H1 (cell line): ENCODE measurements around the gene JAKMIP1. TPM values are rescaled to one million over a fixed set of nuclear protein-coding genes. Genes with fewer than 3 reads are reported as not detected.
A peak's percentile ranks its signal among the peaks of the same experiment; 100 is the strongest.

Source experiments
- CTCF ChIA-PET: fragments of 300-600 bp; sonication (Branson Sonifier 250); formaldehyde crosslinking; loops from one replicate; lab custom pipeline; 2021; ENCODE audit not compliant: partially characterized antibody; lab: Charles Lee
- POLR2A ChIA-PET: fragments of 300-600 bp; sonication (Branson Sonifier 250); formaldehyde crosslinking; loops from one replicate; lab custom pipeline; 2021; ENCODE audit warnings: inconsistent platforms; ENCODE audit not compliant: partially characterized antibody; lab: Charles Lee
- DNase-seq, 2 experiments: peaks; one replicate each; pipeline versions ENCODE4 v3.0.0 to v3.0.0-alpha.2; 2010 to 2022; ENCODE audit warnings: low spot score in 2 of 2, low read depth in 1 of 2, mixed read lengths in 1 of 2
- FAIRE-seq: peaks from 2 replicates; lab custom pipeline; 2011; peaks lifted over from hg19 to GRCh38; lab: Jason Lieb, UNC
- H2AFZ ChIP-seq: 2 replicates; pipeline ENCODE4 v1.8.1; 2012; ENCODE audit warnings: low read length, inconsistent platforms
- H2AK5ac ChIP-seq: 2 replicates; pipeline ENCODE4 v1.6.1; 2013; ENCODE audit warnings: low read depth, low read length
- H2BK120ac ChIP-seq: replicated peaks from 2 replicates; pipeline ENCODE3; 2013; ENCODE audit warnings: low read depth, low read length, inconsistent platforms
- H2BK12ac ChIP-seq: 2 replicates; pipeline ENCODE4 v1.6.1; 2013; ENCODE audit warnings: low read depth, low read length
- H2BK15ac ChIP-seq: 2 replicates; pipeline ENCODE4 v1.6.1; 2013; ENCODE audit warnings: low read length
- H2BK20ac ChIP-seq: 2 replicates; pipeline ENCODE4 v1.6.1; 2013; ENCODE audit warnings: low read length
- H2BK5ac ChIP-seq: 2 replicates; pipeline ENCODE4 v1.6.1; 2013; ENCODE audit warnings: low read depth, low read length
- H3K14ac ChIP-seq: 2 replicates; pipeline ENCODE4 v1.6.1; 2013; ENCODE audit warnings: inconsistent platforms; ENCODE audit not compliant: insufficient read length
- H3K18ac ChIP-seq: 2 replicates; pipeline ENCODE4 v1.6.1; 2013; ENCODE audit warnings: low read length; ENCODE audit errors: extremely low read depth
- H3K23ac ChIP-seq: 2 replicates; pipeline ENCODE4 v1.6.1; 2013; ENCODE audit warnings: inconsistent platforms; ENCODE audit not compliant: insufficient read length
- H3K23me2 ChIP-seq: 2 replicates; pipeline ENCODE4 v1.6.1; 2013; ENCODE audit warnings: low read depth, low read length
- H3K27ac ChIP-seq: 2 replicates; pipeline ENCODE4 v1.6.1; 2011; ENCODE audit warnings: low read depth, low read length, inconsistent platforms
- H3K27me3 ChIP-seq, 4 experiments: replicated peaks in 1 of 4; 1 replicate in 1 of 4; 2 replicates in 3 of 4; pipeline versions ENCODE4 v1.6.1 to v1.8.1; 2011 to 2013; ENCODE audit warnings: low read length in 3 of 4, mild to moderate bottlenecking in 3 of 4, inconsistent platforms in 2 of 4, mixed read lengths in 2 of 4, moderate library complexity in 1 of 4; ENCODE audit not compliant: control insufficient read depth in 3 of 4, insufficient read depth in 3 of 4; ENCODE audit errors: extremely low read depth in 1 of 4
- H3K36me3 ChIP-seq, 4 experiments: 2 replicates each; pipeline versions ENCODE4 v1.6.1 to v1.8.1; 2011 to 2013; ENCODE audit warnings: mild to moderate bottlenecking in 4 of 4, low read length in 3 of 4, moderate library complexity in 2 of 4, control low read depth in 1 of 4, inconsistent platforms in 1 of 4; ENCODE audit not compliant: insufficient read depth in 4 of 4, control insufficient read depth in 2 of 4
- H3K4ac ChIP-seq: replicated peaks from 2 replicates; pipeline ENCODE3; 2013; ENCODE audit warnings: low read length, low read depth, mixed read lengths, inconsistent platforms; ENCODE audit not compliant: insufficient read length
- H3K4me1 ChIP-seq, 4 experiments: replicated peaks in 1 of 4; 1 replicate in 1 of 4; 2 replicates in 3 of 4; pipeline versions ENCODE4 v1.6.1 to v1.8.1; 2011 to 2013; ENCODE audit warnings: low read length in 3 of 4, inconsistent platforms in 2 of 4, mixed read lengths in 1 of 4; ENCODE audit not compliant: insufficient read depth in 4 of 4, control insufficient read depth in 3 of 4
- H3K4me2 ChIP-seq, 2 experiments: 2 replicates each; pipeline versions ENCODE4 v1.6.1 to v1.8.1; 2011 to 2013; ENCODE audit warnings: low read depth in 2 of 2, low read length in 2 of 2, control low read depth in 1 of 2, inconsistent platforms in 1 of 2, mild to moderate bottlenecking in 1 of 2; ENCODE audit not compliant: insufficient read depth in 1 of 2
- H3K4me3 ChIP-seq, 4 experiments: fragments of 200-600, 300-600 bp in 1 of 4; sonication (generic), shearing (Covaris generic), sonication (Bioruptor Twin) in 1 of 4; 2 replicates each; pipeline versions ENCODE4 v1.5.1 to v1.8.1; 2011 to 2016; ENCODE audit warnings: low read length in 4 of 4, low read depth in 3 of 4, control low read depth in 2 of 4, inconsistent platforms in 2 of 4, mild to moderate bottlenecking in 2 of 4, mixed read lengths in 1 of 4, moderate library complexity in 1 of 4; ENCODE audit not compliant: insufficient read depth in 2 of 4; ENCODE audit errors: extremely low read depth in 1 of 4
- H3K56ac ChIP-seq: replicated peaks from 2 replicates; pipeline ENCODE3; 2013; ENCODE audit warnings: low read depth, mild to moderate bottlenecking, mixed read lengths, low read length, inconsistent platforms; ENCODE audit not compliant: insufficient read length
- H3K79me1 ChIP-seq: 2 replicates; pipeline ENCODE4 v1.6.1; 2013; ENCODE audit warnings: low read depth, low read length, control low read depth
- H3K79me2 ChIP-seq, 2 experiments: 2 replicates each; pipeline versions ENCODE4 v1.6.1 to v1.8.1; 2012 to 2013; ENCODE audit warnings: low read length in 2 of 2, mild to moderate bottlenecking in 2 of 2, inconsistent platforms in 1 of 2; ENCODE audit not compliant: insufficient read depth in 2 of 2, control insufficient read depth in 1 of 2
- H3K9ac ChIP-seq, 4 experiments: replicated peaks in 1 of 4; 1 replicate in 1 of 4; 2 replicates in 3 of 4; pipeline versions ENCODE4 v1.6.1 to v1.8.1; 2011 to 2013; ENCODE audit warnings: low read depth in 3 of 4, low read length in 3 of 4, control low read depth in 2 of 4, mild to moderate bottlenecking in 2 of 4, moderate library complexity in 2 of 4, inconsistent platforms in 1 of 4; ENCODE audit errors: extremely low read depth in 1 of 4
- H3K9me3 ChIP-seq, 2 experiments: 2 replicates each; pipeline versions ENCODE4 v1.6.1 to v1.8.1; 2012 to 2013; ENCODE audit warnings: mild to moderate bottlenecking in 2 of 2, moderate library complexity in 2 of 2, control low read depth in 1 of 2, inconsistent platforms in 1 of 2, low read depth in 1 of 2, low read length in 1 of 2, mixed read lengths in 1 of 2; ENCODE audit not compliant: insufficient read depth in 2 of 2
- H4K20me1 ChIP-seq, 2 experiments: replicated peaks in 1 of 2; 2 replicates each; pipeline versions ENCODE3 to v1.8.1; 2011 to 2013; ENCODE audit warnings: inconsistent platforms in 2 of 2, low read length in 2 of 2, mild to moderate bottlenecking in 1 of 2; ENCODE audit not compliant: insufficient read depth in 2 of 2, control insufficient read depth in 1 of 2
- H4K5ac ChIP-seq: 2 replicates; pipeline ENCODE4 v1.6.1; 2013; ENCODE audit warnings: low read length, low read depth, mixed read lengths, inconsistent platforms; ENCODE audit not compliant: insufficient read length
- H4K8ac ChIP-seq: 2 replicates; pipeline ENCODE4 v1.8.0; 2013; ENCODE audit warnings: mild to moderate bottlenecking, moderate library complexity, low read length, inconsistent platforms; ENCODE audit not compliant: insufficient read depth; ENCODE audit errors: extremely low read depth
- H4K91ac ChIP-seq: replicated peaks from 2 replicates; pipeline ENCODE3; 2013; ENCODE audit warnings: low read length, mixed read lengths, inconsistent platforms; ENCODE audit not compliant: insufficient read length
- CBX8 ChIP-seq: fragments of 300-800, 300-1000 bp; sonication (generic); IDR thresholded peaks from 2 replicates; pipeline ENCODE4 v1.7.1; 2016; ENCODE audit warnings: low read depth, low read length, borderline replicate concordance
- FOSL1 ChIP-seq: IDR thresholded peaks from 2 replicates; pipeline ENCODE4 v1.6.1; 2011; ENCODE audit warnings: mild to moderate bottlenecking, low read depth, low read length, moderate library complexity; ENCODE audit not compliant: insufficient read depth
- HDAC6 ChIP-seq: IDR thresholded peaks from one replicate; pipeline ENCODE4 v1.7.1; 2012; ENCODE audit warnings: low read depth, mild to moderate bottlenecking, inconsistent platforms, low read length, moderate library complexity
- KDM1A ChIP-seq: fragments of 200-600, 300-600 bp; sonication (generic); IDR thresholded peaks from 2 replicates; pipeline ENCODE4 v1.7.1; 2016; ENCODE audit warnings: mild to moderate bottlenecking, low read length, borderline replicate concordance
- NRF1 ChIP-seq: IDR thresholded peaks from 2 replicates; pipeline ENCODE4 v1.6.1; 2011; ENCODE audit warnings: mild to moderate bottlenecking, low read depth, low read length, improper control_type of control experiment
- SIRT6 ChIP-seq: IDR thresholded peaks from one replicate; pipeline ENCODE4 v1.7.1; 2012; ENCODE audit warnings: low read length, inconsistent platforms
- TAF7 ChIP-seq: optimal IDR thresholded peaks from 2 replicates; pipeline ENCODE3; 2011; ENCODE audit warnings: low read depth, mild to moderate bottlenecking, inconsistent platforms, low read length, moderate library complexity, borderline replicate concordance
- TBP ChIP-seq: IDR thresholded peaks from 2 replicates; pipeline ENCODE4 v1.6.1; 2011; ENCODE audit warnings: low read depth, low read length, improper control_type of control experiment
- TEAD4 ChIP-seq: IDR thresholded peaks from 2 replicates; pipeline ENCODE4 v1.6.1; 2012; ENCODE audit warnings: low read depth, low read length, inconsistent platforms, mixed read lengths
- USF2 ChIP-seq: IDR thresholded peaks from 2 replicates; pipeline ENCODE4 v1.6.1; 2011; ENCODE audit warnings: low read length, improper control_type of control experiment
- ZNF274 ChIP-seq: IDR thresholded peaks from 2 replicates; pipeline ENCODE4 v1.7.0; 2012; ENCODE audit warnings: low read length, borderline replicate concordance; ENCODE audit errors: extremely low read depth
- WGBS, 2 experiments: shearing (Covaris generic) in 1 of 2; methylation state at CpG; one replicate each; pipeline versions ENCODE4 v1.1.6 to v1.1.7; 2013 to 2015; ENCODE audit warnings: low lambda C conversion rate in 2 of 2, mixed read lengths in 2 of 2, inconsistent platforms in 1 of 2, low coverage in 1 of 2, missing lambda C conversion rate in 1 of 2; ENCODE audit not compliant: insufficient replicate concordance in 2 of 2, insufficient coverage in 1 of 2, insufficient read length in 1 of 2; ENCODE audit errors: extremely low coverage in 1 of 2, missing lambda C conversion rate in 1 of 2; 5-methylcytosine and 5-hydroxymethylcytosine counted together
- polyA plus RNA-seq, 7 experiments: library from polyadenylated mRNA; depleted of rRNA in 3 of 7; stranded (reverse) in 5 of 7; unstranded in 2 of 7; fragments of >200 nt in 5 of 7; fragments of 200-250 nt in 2 of 7; gene quantifications; 1 replicate in 5 of 7; 2 replicates in 1 of 7; 4 replicates in 1 of 7; pipeline versions ENCODE4 v1.2.1 to v1.2.3, GENCODE V29; 2011 to 2013; ENCODE audit warnings: missing spikeins in 2 of 7, mixed read lengths in 2 of 7
- total RNA-seq: library from RNA; stranded (reverse); fragmentation: NEBNext Ultra II Directional; extraction: Animal tissue kit (Norgen Biotek cat#: 25700); gene quantifications from 2 replicates; pipeline ENCODE4 v1.2.1, GENCODE V29; 2021

JAKMIP1 gene
- total and polyA plus RNA-seq, 2 of the 8 experiments (the other 6 are each of a cell fraction or from before 2014, with no cell fraction given) = 2.5 to 4.4 TPM

- Histone ChIP-seq H3K79me2 (no peaks in the 10 kb centered on the region), H2BK20ac (no peak overlapping the region), H3K23me2 (no peaks in the 10 kb centered on the region), H3K36me3 (no peaks in the 10 kb centered on the region), H3K4me2 (no peak overlapping the region), H4K91ac (no peak overlapping the region), H3K79me1 (no peaks in the 10 kb centered on the region), H2BK15ac (no peak overlapping the region), H3K27me3 (no peaks in the 10 kb centered on the region; a peak in 1 of 7 replicates), H2BK120ac (no peak overlapping the region), H3K4me1 (no peaks in the 10 kb centered on the region; a peak in 1 of 7 replicates), H3K56ac (no peak overlapping the region), H4K8ac (0 out of 2 replicates have a peak overlapping the region, but pooled peaks have one; percentile 42), H3K9ac (no peak overlapping the region), H2BK5ac (0 out of 2 replicates have a peak overlapping the region, but pooled peaks have one; percentile 20), H3K18ac (no peak overlapping the region), H4K20me1 (peaks cover 2 to 4% of the 10 kb centered on the region in 2 experiments), H4K5ac (no peak overlapping the region), H2AFZ (no peak overlapping the region), H3K9me3 (no peaks in the 10 kb centered on the region), H2AK5ac (no peak overlapping the region), H3K27ac (no peak overlapping the region), H3K4me3 (no peak overlapping the region), H2BK12ac (no peak overlapping the region), H3K14ac (no peak overlapping the region), H3K23ac (no peak overlapping the region), H3K4ac (no peak overlapping the region)
- DNase-seq (no peak), FAIRE-seq (no peak)
- CTCF ChIA-PET = interaction anchor here (0.6 to 1.2 kb wide), 7 partner anchors 19 to 461 kb away, joined by 3 to 4 read pairs (median 3); no protein-coding TSS in a partner anchor
- WGBS, 2 experiments = 95% methylated on average over 12 of the region's 12 CpGs; no CpG with 5 or more reads in 1 of the 2 experiments
- POLR2A ChIA-PET = no interaction called here
- TF ChIP-seq KDM1A = no peak
- TF ChIP-seq SIRT6 = no peak
- TF ChIP-seq CBX8 = no peak
- TF ChIP-seq TEAD4 = no peak
- TF ChIP-seq FOSL1 = no peak
- no peak for TF ChIP-seq TBP
- TF ChIP-seq USF2 = no peak
- no peak for TF ChIP-seq ZNF274
- no peak for TF ChIP-seq NRF1
- no peak for TF ChIP-seq TAF7
- no peak for TF ChIP-seq HDAC6
Measured at GRCh38 chr4:6048537-6048936, 151.8 kb downstream of the JAKMIP1 start.
